Endothelial cell (in vitro differentiated cells): Measurements from ENCODE around the gene U2SURP. TPM values are rescaled to one million over a fixed set of nuclear protein-coding genes. Genes with fewer than 3 reads are reported as not detected.

ENCODE experiments used
- DNase-seq: peaks from one replicate; pipeline ENCODE4 v3.0.0; 2021; ENCODE audit warnings: low spot score
- H3K27ac Mint-ChIP-seq: one replicate; pipeline ENCODE4 v1.8.0; 2021; ENCODE audit warnings: mixed read lengths, inconsistent platforms; ENCODE audit not compliant: unreplicated experiment
- H3K27me3 Mint-ChIP-seq: one replicate; pipeline ENCODE4 v1.8.0; 2021; ENCODE audit warnings: mild to moderate bottlenecking, moderate library complexity, mixed read lengths, inconsistent platforms; ENCODE audit not compliant: unreplicated experiment
- H3K36me3 Mint-ChIP-seq: one replicate; pipeline ENCODE4 v1.8.0; 2021; ENCODE audit warnings: mild to moderate bottlenecking, low read depth, mixed read lengths, inconsistent platforms; ENCODE audit not compliant: unreplicated experiment
- H3K4me1 Mint-ChIP-seq: one replicate; pipeline ENCODE4 v1.8.0; 2021; ENCODE audit warnings: mild to moderate bottlenecking, mixed read lengths, inconsistent platforms; ENCODE audit not compliant: unreplicated experiment
- H3K4me3 Mint-ChIP-seq: one replicate; pipeline ENCODE4 v1.8.0; 2021; ENCODE audit warnings: mild to moderate bottlenecking, mixed read lengths, inconsistent platforms; ENCODE audit not compliant: unreplicated experiment
- H3K9me3 Mint-ChIP-seq: one replicate; pipeline ENCODE4 v1.8.0; 2021; ENCODE audit warnings: mixed read lengths, inconsistent platforms; ENCODE audit not compliant: unreplicated experiment
- total RNA-seq: library from RNA; stranded (reverse); fragmentation: NEBNext Ultra II Directional; extraction: Animal tissue kit (Norgen Biotek cat#: 25700); gene quantifications from one replicate; pipeline ENCODE4 v1.2.1, GENCODE V29; 2021; ENCODE audit not compliant: unreplicated experiment
- TF ChIP-seq, protein P1 (sequence below): fragments of 200-600 bp; sonication (generic); IDR thresholded peaks from one replicate; pipeline ENCODE4 v1.5.0; 2021; ENCODE audit warnings: antibody characterized with exemption; ENCODE audit not compliant: unreplicated experiment

U2SURP gene
- total RNA-seq, 1 donor from 2014 or later, result 86.1 TPM

DNA sequence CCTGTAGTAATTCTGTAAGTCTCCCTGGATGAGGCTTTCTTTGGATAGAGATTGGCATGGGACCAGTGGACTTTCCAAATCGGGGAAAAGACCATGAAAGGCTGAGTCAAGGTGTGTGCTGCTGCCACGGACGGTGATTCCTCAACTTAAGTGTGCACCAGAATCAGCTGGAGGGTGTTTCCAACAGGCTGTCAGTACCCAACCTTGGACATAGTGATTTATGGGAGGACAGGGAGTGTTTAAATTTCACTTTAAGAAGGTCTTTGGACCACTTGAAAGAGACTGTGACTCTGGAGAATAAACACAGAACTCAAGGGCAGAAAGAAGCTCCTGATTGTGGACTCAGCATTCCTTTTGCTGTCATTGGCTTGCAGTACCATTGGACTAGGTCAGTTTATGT lies 97.8 kb downstream of the U2SURP start:
- Mint-ChIP-seq H3K36me3 (no peaks in the 10 kb centered on the region), H3K4me3 (no peak overlapping the region), H3K27me3 (peaks cover 5% of the 10 kb centered on the region), H3K27ac (no peak overlapping the region), H3K9me3 (no peaks in the 10 kb centered on the region), H3K4me1 (no peaks in the 10 kb centered on the region)
- TF ChIP-seq, protein P1, sequence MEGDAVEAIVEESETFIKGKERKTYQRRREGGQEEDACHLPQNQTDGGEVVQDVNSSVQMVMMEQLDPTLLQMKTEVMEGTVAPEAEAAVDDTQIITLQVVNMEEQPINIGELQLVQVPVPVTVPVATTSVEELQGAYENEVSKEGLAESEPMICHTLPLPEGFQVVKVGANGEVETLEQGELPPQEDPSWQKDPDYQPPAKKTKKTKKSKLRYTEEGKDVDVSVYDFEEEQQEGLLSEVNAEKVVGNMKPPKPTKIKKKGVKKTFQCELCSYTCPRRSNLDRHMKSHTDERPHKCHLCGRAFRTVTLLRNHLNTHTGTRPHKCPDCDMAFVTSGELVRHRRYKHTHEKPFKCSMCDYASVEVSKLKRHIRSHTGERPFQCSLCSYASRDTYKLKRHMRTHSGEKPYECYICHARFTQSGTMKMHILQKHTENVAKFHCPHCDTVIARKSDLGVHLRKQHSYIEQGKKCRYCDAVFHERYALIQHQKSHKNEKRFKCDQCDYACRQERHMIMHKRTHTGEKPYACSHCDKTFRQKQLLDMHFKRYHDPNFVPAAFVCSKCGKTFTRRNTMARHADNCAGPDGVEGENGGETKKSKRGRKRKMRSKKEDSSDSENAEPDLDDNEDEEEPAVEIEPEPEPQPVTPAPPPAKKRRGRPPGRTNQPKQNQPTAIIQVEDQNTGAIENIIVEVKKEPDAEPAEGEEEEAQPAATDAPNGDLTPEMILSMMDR, result no peak
- no peak for DNase-seq

DNA sequence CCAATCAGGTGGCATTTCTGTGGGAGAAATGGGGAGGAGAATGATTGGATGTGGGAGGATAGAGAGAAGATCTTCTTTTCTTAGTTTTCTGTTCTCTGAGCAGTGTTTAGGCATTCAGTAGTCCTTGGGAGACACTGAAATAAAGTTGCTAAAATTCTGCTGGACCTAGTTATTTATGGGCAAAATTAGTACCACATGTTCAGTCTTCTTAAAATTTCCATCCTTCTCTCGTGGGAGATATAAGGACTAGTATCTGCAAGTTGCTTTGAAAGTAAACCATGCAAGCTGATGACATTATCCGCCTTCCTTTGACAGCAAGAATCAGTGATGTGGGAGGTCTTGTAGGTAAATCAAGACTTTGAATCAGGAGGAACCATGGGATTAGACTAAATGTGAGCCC lies 98.3 kb downstream of the U2SURP start:
- Mint-ChIP-seq H3K4me3 (no peak overlapping the region), H3K27ac (no peak overlapping the region)
- no peak for DNase-seq

DNA sequence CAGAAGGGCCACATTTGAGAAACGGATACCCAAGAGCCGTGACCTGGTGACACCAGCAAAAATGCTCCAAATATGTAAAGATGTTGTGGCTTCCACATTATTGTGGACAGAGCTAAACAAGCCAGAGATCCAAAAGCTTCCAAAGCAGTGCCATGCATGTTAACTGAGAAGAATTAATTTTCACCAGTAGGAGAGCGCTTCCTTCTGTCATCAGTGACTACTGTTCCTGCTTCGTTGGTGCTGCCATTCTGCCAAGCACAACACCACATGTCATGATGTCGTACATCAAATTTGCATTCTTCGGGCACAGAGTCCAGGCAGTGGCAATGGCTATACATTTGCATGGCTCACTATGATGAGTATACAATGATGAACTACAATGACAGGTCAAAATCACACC lies 99.1 kb downstream of the U2SURP start:
- Mint-ChIP-seq H3K4me1 (no peaks in the 10 kb centered on the region), H3K27ac (no peak overlapping the region), H3K9me3 (peaks cover 7% of the 10 kb centered on the region), H3K27me3 (peaks cover 5% of the 10 kb centered on the region), H3K4me3 (no peak overlapping the region), H3K36me3 (peaks cover 6% of the 10 kb centered on the region)
- DNase-seq, result no peak
- TF ChIP-seq, protein P1, result no peak

More for the DNA sequence above, 98.3 kb downstream of the U2SURP start:
- TF ChIP-seq, protein P1, result no peak
- Mint-ChIP-seq H3K36me3 (peaks cover 2% of the 10 kb centered on the region), H3K9me3 (peaks cover 3% of the 10 kb centered on the region), H3K27me3 (peaks cover 5% of the 10 kb centered on the region), H3K4me1 (no peaks in the 10 kb centered on the region)

DNA sequence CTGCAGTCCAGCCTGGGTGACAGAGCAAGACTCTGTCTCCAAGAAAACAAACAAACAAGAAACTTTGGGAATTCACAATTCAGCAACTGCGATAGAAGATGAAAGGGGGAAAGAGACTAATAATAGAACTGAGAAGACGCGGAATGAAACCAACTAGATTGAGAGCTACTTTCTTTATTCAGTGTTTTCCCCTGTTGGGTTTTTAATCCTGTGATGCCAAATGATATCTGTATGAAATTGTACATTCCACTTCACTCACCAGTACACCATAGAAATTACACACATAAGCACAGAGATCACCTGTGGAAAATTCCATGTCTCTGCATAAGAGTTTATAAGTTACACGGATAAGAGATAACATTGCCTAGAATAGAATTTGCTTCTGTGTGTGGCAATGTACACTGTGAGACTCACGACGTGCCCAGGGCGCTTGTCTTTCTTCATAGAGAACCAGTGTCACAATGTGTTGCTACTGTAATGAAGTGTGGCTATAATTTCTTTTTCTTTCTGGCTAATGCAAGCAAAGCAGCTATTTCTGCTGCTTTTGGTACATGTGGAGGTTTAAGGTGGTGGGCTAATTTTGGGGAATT lies 100.5 kb downstream of the U2SURP start:
- Mint-ChIP-seq H3K27ac (no peak overlapping the region), H3K4me3 (no peak overlapping the region), H3K27me3 (peaks cover under 1% of the 10 kb centered on the region)

DNA sequence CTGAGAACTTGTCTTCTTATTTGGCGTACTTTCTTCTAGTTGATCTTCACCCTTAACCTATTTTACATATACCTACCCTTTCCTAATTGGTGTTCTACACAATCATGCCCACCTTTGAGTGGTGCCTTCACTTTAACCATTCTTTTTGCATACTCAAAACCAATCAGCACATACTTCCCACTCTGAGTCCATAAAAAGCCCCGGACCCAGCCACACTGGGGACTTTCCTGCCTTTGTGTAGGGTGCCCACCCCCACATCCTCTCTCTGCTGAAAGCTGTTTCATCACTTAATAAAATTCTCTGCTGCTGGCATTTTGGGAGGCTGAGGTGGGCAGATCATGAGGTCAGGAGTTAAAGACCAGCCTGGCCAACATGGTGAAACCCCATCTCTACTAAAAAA lies 102.3 kb downstream of the U2SURP start:
- H3K27ac Mint-ChIP-seq, result no peak overlapping the region
- H3K36me3 Mint-ChIP-seq, result peaks cover 11% of the 10 kb centered on the region
- H3K27me3 Mint-ChIP-seq, result no peaks in the 10 kb centered on the region
- TF ChIP-seq, protein P1, result no peak
- no peak overlapping the region for H3K4me3 Mint-ChIP-seq
- no peak for DNase-seq
- H3K4me1 Mint-ChIP-seq, result no peaks in the 10 kb centered on the region
- peaks cover 7% of the 10 kb centered on the region for H3K9me3 Mint-ChIP-seq

More for the DNA sequence above, 100.5 kb downstream of the U2SURP start:
- TF ChIP-seq, protein P1, result no peak
- no peak for DNase-seq
- Mint-ChIP-seq H3K36me3 (peaks cover 11% of the 10 kb centered on the region), H3K4me1 (no peaks in the 10 kb centered on the region), H3K9me3 (peaks cover 7% of the 10 kb centered on the region)
